Measurements from ENCODE around the gene CLMN.

Gene CLMN

DNA sequence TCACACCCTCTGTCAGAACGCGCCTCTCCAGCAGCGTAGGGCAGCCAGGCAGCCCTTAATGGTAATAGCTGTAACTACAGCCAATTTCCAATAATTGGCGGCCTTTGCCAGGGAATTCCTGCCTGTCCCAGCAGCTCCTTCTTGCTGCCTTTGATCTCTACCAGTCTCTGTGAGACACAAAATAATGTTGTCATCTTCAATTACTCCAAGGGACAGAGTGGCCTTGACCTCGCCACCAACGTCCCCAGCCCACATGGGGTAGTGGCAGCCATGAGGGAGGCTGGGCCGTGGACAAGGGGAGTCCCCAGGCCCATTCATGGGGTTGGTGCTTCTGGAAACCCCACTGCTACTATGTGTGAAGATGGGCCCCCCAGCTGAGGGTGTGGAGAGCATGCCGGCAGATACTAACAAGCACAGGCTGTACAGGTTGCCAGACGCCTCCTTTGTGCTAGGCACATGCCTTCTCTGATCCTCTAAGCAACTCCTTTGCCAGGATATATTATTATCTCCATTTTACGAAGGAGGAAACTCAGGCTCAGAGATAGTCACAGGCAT, 17.4 kb upstream of the CLMN start:
- H3K36me3 ChIP-seq (ENCODE audit: insufficient read depth, low read length): no peaks in the 10 kb centered on the region
- H3K4me3 ChIP-seq (ENCODE audit: low read length): no peak overlapping the region
- no peaks in the 10 kb centered on the region for H3K9me3 ChIP-seq (ENCODE audit: low read length)
- no peak overlapping the region for H2AFZ ChIP-seq (ENCODE audit: low read depth, low read length)
- peaks cover 4% of the 10 kb centered on the region for H3K27me3 ChIP-seq (ENCODE audit: insufficient read depth, low read length)
- H3K4me1 ChIP-seq (ENCODE audit: insufficient read depth, low read length): no peaks in the 10 kb centered on the region

DNA sequence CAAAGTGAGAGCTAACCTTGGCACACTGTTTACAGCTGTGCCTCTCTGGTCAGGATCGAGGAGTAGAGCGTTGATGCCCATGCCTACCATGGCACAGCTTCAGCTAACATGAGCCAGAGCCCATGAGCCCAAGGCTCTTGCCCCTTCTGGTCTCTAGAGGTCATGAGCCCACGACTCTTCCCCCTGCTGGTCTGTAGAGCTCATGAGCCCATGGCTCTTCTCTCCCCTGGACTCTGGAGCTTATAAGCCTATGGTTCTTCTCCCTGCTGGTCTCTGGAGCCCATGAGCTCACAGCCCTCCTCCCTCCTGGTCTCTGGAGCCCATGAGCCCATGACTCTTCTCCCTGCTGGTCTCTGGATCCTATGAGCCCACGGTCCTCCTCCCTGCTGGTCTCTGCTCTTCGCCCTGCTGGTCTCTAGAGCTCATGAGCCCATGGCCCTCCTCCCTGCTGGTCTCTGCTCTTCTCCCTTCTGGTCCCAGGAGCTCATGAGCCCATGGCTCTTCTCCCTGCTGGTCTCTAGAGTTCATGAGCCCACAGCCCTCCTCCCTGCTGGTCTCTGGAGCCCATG, 16.6 kb upstream of the CLMN start:
- Histone ChIP-seq H3K4me3 (ENCODE audit: low read length) (no peak overlapping the region), H3K36me3 (ENCODE audit: insufficient read depth, low read length) (no peaks in the 10 kb centered on the region), H3K27me3 (ENCODE audit: insufficient read depth, low read length) (peaks cover 4% of the 10 kb centered on the region), H2AFZ (ENCODE audit: low read depth, low read length) (no peak overlapping the region), H3K9me3 (ENCODE audit: low read length) (no peaks in the 10 kb centered on the region), H3K4me1 (ENCODE audit: insufficient read depth, low read length) (no peaks in the 10 kb centered on the region)

GRCh38 chr14:95335071-95335470, 15.4 kb upstream of the CLMN start:
- Histone ChIP-seq H2AFZ (ENCODE audit: low read depth, low read length) (no peak overlapping the region), H3K9me3 (ENCODE audit: low read length) (no peaks in the 10 kb centered on the region), H3K4me3 (ENCODE audit: low read length) (no peak overlapping the region), H3K4me1 (ENCODE audit: insufficient read depth, low read length) (no peaks in the 10 kb centered on the region), H3K36me3 (ENCODE audit: insufficient read depth, low read length) (no peaks in the 10 kb centered on the region), H3K27me3 (ENCODE audit: insufficient read depth, low read length) (peaks cover 4% of the 10 kb centered on the region)

DNA sequence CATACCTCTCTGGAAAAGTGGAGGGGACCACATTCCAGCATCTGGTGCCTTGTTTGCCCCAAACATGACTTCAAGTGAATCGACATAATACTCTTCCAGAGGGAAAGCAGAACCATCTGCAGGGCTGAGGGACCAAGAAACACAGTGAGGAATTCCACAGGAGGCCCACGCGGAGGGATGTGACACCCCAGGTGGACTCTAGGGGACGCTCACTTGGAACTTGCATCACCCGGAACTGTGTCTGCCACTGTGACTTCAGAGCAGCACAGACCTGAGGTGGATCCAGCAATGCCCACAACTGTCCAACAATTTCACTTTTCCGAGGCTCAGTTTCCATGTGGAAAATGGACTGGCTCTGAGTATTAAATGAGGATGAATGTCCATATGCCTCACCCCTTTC, 14.3 kb upstream of the CLMN start:
- no peaks in the 10 kb centered on the region for H3K36me3 ChIP-seq (ENCODE audit: insufficient read depth, low read length)
- H3K9me3 ChIP-seq (ENCODE audit: low read length): no peaks in the 10 kb centered on the region
- H3K4me3 ChIP-seq (ENCODE audit: low read length): no peak overlapping the region
- no peaks in the 10 kb centered on the region for H3K4me1 ChIP-seq (ENCODE audit: insufficient read depth, low read length)
- peaks cover 4% of the 10 kb centered on the region for H3K27me3 ChIP-seq (ENCODE audit: insufficient read depth, low read length)
- H2AFZ ChIP-seq (ENCODE audit: low read depth, low read length): no peak overlapping the region

DNA sequence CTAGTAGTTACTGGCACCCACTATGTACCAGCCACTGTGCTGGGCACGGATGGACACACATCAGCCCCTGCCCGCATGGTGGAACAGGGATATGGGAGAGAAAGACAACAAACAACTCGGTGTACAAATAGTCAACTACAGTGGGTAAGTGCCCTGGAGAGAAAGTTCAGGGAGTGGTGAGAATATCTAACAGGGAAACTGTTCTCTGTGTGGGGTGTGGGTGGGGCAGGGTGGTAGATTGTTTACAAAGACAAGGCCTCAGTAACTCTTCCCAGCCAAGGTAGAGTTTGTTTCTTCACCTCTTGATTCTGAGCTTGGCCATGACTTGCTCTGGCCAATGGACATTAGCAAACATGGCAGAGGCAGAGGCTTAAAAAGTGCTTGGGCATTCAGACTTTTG, 12.9 kb upstream of the CLMN start:
- Histone ChIP-seq H2AFZ (ENCODE audit: low read depth, low read length) (no peak overlapping the region), H3K4me1 (ENCODE audit: insufficient read depth, low read length) (no peaks in the 10 kb centered on the region), H3K27me3 (ENCODE audit: insufficient read depth, low read length) (peaks cover 4% of the 10 kb centered on the region), H3K36me3 (ENCODE audit: insufficient read depth, low read length) (no peaks in the 10 kb centered on the region), H3K4me3 (ENCODE audit: low read length) (no peak overlapping the region), H3K9me3 (ENCODE audit: low read length) (no peaks in the 10 kb centered on the region)

DNA sequence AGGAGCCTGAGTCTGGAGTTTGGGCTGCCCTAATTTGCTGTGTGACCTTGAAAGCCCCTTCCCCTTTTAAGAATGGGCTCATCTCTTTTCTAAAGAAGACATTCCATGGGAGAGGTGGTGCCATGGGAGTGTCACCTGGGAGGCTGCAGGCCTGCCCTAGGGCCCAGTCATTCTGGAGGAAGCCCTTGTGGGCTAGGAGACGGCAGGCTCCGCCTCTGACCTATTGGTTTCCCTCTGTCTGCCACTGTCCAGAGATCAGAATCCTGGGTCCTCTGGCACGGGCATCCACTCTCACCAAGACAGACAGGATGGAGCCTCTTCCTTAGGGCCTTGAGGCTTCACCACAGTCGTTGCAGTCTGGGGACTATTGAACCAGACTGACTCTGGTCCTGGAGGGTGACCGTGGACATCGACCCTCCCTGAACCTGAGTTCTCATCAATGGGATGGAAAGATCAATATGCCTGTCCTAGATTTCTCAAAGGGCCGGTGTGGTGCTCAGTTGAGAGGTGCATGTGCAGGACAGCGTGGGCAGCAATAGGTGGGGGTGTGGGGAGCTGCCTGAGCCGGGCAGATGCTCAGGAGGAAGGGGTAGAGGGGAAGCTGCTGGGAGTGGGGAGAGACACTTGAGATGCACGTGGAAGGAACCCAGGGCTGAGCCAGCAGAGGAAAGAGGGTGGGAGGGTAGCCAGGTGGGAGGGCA, 12.2 kb upstream of the CLMN start:
- Histone ChIP-seq H3K9me3 (ENCODE audit: low read length) (no peaks in the 10 kb centered on the region), H3K36me3 (ENCODE audit: insufficient read depth, low read length) (no peaks in the 10 kb centered on the region), H3K27me3 (ENCODE audit: insufficient read depth, low read length) (peaks cover 4% of the 10 kb centered on the region), H3K4me3 (ENCODE audit: low read length) (no peak overlapping the region), H3K4me1 (ENCODE audit: insufficient read depth, low read length) (no peaks in the 10 kb centered on the region), H2AFZ (ENCODE audit: low read depth, low read length) (no peak overlapping the region)

DNA sequence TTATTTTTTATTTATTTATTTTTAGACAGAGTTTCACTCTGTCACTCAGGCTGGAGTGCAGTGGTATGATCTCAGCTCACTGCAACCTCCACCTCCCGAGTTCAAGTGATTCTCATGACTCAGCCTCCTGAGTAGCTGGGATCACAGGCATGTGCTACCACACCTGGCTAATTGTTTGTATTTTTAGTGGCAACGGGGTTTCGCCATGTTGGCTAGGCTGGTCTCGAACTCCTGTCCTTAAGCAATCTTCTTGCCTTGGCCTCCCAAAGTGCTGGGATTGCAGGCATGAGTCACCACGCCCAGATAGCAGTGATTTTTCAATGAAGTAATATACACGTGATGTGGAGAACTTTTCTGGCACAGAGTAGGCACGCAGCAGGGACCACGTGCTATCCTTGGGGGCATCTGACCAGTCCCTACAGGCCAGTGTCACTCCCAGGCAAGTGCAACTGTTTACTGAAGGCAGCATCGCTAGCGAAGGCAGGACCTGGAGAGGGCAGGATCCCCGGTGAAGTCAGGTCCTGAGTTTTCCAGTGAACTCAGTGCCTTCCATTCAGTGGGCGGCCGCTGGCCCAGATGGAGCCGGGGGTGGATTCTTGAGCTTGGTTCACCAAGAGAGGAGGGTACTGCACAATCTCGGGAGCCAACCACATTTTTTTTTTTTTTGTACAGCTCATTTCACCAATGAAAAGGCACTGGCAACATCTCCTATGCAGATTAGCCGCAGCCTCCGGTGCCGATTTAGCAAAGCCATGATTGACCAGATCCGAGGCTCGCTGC, 11.1 kb upstream of the CLMN start:
- H3K27me3 ChIP-seq (ENCODE audit: insufficient read depth, low read length): peaks cover 4% of the 10 kb centered on the region
- no peaks in the 10 kb centered on the region for H3K9me3 ChIP-seq (ENCODE audit: low read length)

GRCh38 chr14:95329941-95330340, 10.2 kb upstream of the CLMN start:
- Histone ChIP-seq H3K27me3 (ENCODE audit: insufficient read depth, low read length) (peaks cover 4% of the 10 kb centered on the region), H2AFZ (ENCODE audit: low read depth, low read length) (no peak overlapping the region), H3K4me1 (ENCODE audit: insufficient read depth, low read length) (no peaks in the 10 kb centered on the region), H3K4me3 (ENCODE audit: low read length) (no peak overlapping the region), H3K36me3 (ENCODE audit: insufficient read depth, low read length) (no peaks in the 10 kb centered on the region), H3K9me3 (ENCODE audit: low read length) (no peaks in the 10 kb centered on the region)

More for the DNA sequence above, 11.1 kb upstream of the CLMN start:
- no peaks in the 10 kb centered on the region for H3K36me3 ChIP-seq (ENCODE audit: insufficient read depth, low read length)
- H2AFZ ChIP-seq (ENCODE audit: low read depth, low read length): no peak overlapping the region
- H3K4me1 ChIP-seq (ENCODE audit: insufficient read depth, low read length): no peaks in the 10 kb centered on the region
- no peak overlapping the region for H3K4me3 ChIP-seq (ENCODE audit: low read length)

- Histone ChIP-seq H2AFZ (ENCODE audit: low read depth, low read length) (no peak overlapping the region), H3K4me3 (ENCODE audit: low read length) (no peak overlapping the region), H3K36me3 (ENCODE audit: insufficient read depth, low read length) (no peaks in the 10 kb centered on the region), H3K27me3 (ENCODE audit: insufficient read depth, low read length) (peaks cover 4% of the 10 kb centered on the region), H3K4me1 (ENCODE audit: insufficient read depth, low read length) (no peaks in the 10 kb centered on the region), H3K9me3 (ENCODE audit: low read length) (no peaks in the 10 kb centered on the region)
Observed at GRCh38 chr14:95328729-95329503, 9.2 kb upstream of the CLMN start.

DNA sequence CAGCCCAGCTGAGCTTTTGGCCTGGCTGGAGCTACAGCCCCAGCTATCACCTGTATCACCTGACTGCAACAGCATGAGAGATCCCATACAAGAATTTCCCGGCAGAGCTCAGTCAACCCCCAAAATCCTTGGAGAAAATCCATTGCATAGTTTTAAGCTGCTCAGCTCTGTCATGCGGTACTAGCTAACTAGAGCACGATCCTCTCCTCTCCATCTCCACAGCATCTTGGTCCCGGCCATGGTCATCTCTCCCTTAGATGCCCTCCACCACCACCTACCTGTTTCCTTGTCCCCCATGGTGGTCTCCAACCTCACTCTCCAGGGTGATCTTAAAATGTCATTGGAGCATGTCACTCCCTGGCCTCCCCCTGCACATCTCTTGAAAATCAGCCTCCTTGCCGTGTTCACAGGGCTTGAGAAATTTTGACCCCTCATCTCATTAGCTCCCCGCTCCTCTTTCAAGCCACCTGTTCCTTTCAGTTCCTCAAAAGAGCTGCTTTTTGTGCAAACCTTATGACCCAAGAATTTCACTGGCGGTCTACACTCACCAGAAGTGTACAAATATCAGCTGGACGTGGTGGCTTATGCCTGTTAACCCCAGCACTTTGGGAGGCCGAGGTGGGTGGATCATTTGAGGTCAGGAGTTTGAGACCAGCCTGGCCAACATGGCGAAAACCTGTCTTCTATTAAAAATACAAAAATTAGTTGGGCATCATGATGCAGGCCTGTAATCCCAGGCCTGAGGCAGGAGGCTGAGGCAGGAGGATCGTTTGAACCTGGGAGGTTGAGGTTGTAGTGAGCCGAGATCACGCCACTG, 8.1 kb upstream of the CLMN start:
- no peaks in the 10 kb centered on the region for H3K9me3 ChIP-seq (ENCODE audit: low read length)
- no peaks in the 10 kb centered on the region for H3K36me3 ChIP-seq (ENCODE audit: insufficient read depth, low read length)
- no peaks in the 10 kb centered on the region for H3K27me3 ChIP-seq (ENCODE audit: insufficient read depth, low read length)
- no peak overlapping the region for H3K4me3 ChIP-seq (ENCODE audit: low read length)
- no peaks in the 10 kb centered on the region for H3K4me1 ChIP-seq (ENCODE audit: insufficient read depth, low read length)
- H2AFZ ChIP-seq (ENCODE audit: low read depth, low read length): no peak overlapping the region

GRCh38 chr14:95326987-95327386, 7.3 kb upstream of the CLMN start:
- no peaks in the 10 kb centered on the region for H3K36me3 ChIP-seq (ENCODE audit: insufficient read depth, low read length)
- no peaks in the 10 kb centered on the region for H3K4me1 ChIP-seq (ENCODE audit: insufficient read depth, low read length)
- H2AFZ ChIP-seq (ENCODE audit: low read depth, low read length): no peak overlapping the region
- peaks cover 3% of the 10 kb centered on the region for H3K27me3 ChIP-seq (ENCODE audit: insufficient read depth, low read length)
- H3K4me3 ChIP-seq (ENCODE audit: low read length): no peak overlapping the region
- H3K9me3 ChIP-seq (ENCODE audit: low read length): no peaks in the 10 kb centered on the region

DNA sequence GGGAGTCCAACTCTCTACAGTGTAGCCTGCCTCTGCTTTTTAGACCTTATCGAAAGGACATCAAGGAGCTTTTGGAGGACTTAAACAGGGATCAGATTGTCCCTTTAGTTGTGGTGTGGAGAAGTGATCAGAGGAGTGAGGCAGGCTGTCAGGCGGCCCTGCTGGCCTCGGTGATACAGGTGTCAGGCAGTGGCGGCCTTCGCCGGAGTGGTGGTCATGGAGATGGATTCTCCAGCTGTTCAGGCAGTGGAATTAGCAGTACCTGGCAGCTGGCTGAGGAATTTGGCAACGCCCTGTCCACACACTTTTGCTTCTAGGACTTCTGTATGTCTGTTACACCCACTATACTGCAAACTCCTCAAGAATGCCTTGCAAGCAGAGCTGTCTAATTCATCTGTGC, 4.2 kb upstream of the CLMN start:
- Histone ChIP-seq H3K36me3 (ENCODE audit: insufficient read depth, low read length) (no peaks in the 10 kb centered on the region), H3K4me1 (ENCODE audit: insufficient read depth, low read length) (peaks cover 4% of the 10 kb centered on the region), H3K27me3 (ENCODE audit: insufficient read depth, low read length) (peaks cover 4% of the 10 kb centered on the region), H3K9me3 (ENCODE audit: low read length) (no peaks in the 10 kb centered on the region), H3K4me3 (ENCODE audit: low read length) (no peak overlapping the region), H2AFZ (ENCODE audit: low read depth, low read length) (no peak overlapping the region)
